Panc1 (cell line): ENCODE measurements around the gene GMPR.
"Not testable (repeated sequence)": the region's sequence is repeated elsewhere in the genome, so short reads cannot be mapped to it uniquely, and the experiment has no call there.

ENCODE experiments used
- CTCF ChIP-seq: fragments of 450-650 bp; IDR thresholded peaks from 2 replicates; pipeline ENCODE4 v1.5.1; 2017; ENCODE audit warnings: mild to moderate bottlenecking
- POLR2AphosphoS5 ChIP-seq: IDR thresholded peaks from 2 replicates; pipeline ENCODE4 v1.6.1; 2012; ENCODE audit warnings: mild to moderate bottlenecking, low read depth, low read length, moderate library complexity
- SIN3A ChIP-seq: IDR thresholded peaks from 2 replicates; pipeline ENCODE4 v1.6.1; 2012; ENCODE audit warnings: low read depth, mild to moderate bottlenecking, low read length, moderate library complexity, borderline replicate concordance; ENCODE audit not compliant: insufficient read depth
- TCF7L2 ChIP-seq: IDR thresholded peaks from 2 replicates; pipeline ENCODE4 v1.6.1; 2011; ENCODE audit warnings: mild to moderate bottlenecking, low read depth, low read length, inconsistent platforms
- TF ChIP-seq, protein P1 (sequence below), 2 experiments: IDR thresholded peaks; 2 replicates each; pipeline ENCODE4 v1.6.1; 2011 to 2012; ENCODE audit warnings: low read depth in 2 of 2, control low read depth in 1 of 2, low read length in 1 of 2, mild to moderate bottlenecking in 1 of 2, moderate library complexity in 1 of 2; ENCODE audit not compliant: insufficient read depth in 1 of 2

DNA sequence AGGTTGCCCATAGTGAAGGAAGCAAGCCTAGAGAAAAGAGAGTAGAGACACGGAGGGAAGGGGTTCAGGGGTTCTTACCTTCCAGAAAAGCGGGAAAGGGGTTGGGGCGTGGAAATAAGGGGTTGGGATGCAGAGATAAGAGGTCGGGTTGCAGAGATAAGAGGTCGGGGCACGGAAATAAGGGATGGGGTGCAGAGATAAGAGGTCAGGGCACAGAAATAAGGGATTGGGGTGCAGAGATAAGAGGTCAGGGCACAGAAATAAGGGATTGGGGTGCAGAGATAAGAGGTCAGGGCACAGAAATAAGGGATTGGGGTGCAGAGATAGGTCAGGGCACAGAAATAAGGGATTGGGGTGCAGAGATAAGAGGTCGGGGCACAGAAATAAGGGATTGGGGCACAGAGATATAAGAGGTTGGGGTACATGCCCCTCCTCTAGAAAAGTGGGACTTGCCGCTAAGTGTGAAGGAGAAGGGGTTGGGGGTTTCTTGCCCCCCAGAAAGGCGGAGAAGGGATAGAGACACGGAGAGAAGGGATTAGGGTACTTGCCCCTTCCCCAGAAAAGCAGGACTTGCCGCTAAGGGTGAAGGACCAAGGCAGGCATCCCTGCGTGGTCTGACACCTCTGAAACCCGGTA lies 25.2 kb downstream of the GMPR start:
- TF ChIP-seq CTCF, SIN3A, POLR2AphosphoS5, TCF7L2: not testable (repeated sequence)
- TF ChIP-seq, protein P1, sequence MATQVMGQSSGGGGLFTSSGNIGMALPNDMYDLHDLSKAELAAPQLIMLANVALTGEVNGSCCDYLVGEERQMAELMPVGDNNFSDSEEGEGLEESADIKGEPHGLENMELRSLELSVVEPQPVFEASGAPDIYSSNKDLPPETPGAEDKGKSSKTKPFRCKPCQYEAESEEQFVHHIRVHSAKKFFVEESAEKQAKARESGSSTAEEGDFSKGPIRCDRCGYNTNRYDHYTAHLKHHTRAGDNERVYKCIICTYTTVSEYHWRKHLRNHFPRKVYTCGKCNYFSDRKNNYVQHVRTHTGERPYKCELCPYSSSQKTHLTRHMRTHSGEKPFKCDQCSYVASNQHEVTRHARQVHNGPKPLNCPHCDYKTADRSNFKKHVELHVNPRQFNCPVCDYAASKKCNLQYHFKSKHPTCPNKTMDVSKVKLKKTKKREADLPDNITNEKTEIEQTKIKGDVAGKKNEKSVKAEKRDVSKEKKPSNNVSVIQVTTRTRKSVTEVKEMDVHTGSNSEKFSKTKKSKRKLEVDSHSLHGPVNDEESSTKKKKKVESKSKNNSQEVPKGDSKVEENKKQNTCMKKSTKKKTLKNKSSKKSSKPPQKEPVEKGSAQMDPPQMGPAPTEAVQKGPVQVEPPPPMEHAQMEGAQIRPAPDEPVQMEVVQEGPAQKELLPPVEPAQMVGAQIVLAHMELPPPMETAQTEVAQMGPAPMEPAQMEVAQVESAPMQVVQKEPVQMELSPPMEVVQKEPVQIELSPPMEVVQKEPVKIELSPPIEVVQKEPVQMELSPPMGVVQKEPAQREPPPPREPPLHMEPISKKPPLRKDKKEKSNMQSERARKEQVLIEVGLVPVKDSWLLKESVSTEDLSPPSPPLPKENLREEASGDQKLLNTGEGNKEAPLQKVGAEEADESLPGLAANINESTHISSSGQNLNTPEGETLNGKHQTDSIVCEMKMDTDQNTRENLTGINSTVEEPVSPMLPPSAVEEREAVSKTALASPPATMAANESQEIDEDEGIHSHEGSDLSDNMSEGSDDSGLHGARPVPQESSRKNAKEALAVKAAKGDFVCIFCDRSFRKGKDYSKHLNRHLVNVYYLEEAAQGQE (IDR thresholded peaks at IDR 0.05; ENCODE audit: insufficient read depth in 1 of 2, low read depth in 2 of 2, low read length in 1 of 2), result not testable (repeated sequence)
